SK-N-SH (cell line): ENCODE measurements around the gene SNAPC1.

Source experiments
- EP300 ChIP-seq, 2 experiments: IDR thresholded peaks; 2 replicates each; pipeline versions ENCODE4 v1.4.0 to v1.6.1; 2012; ENCODE audit warnings: borderline replicate concordance in 1 of 2, low read depth in 1 of 2, low read length in 1 of 2
- PBX3 ChIP-seq: IDR thresholded peaks from 2 replicates; pipeline ENCODE4; 2012
- USF1 ChIP-seq: IDR thresholded peaks from 2 replicates; pipeline ENCODE4 v1.4.0; 2012; ENCODE audit warnings: low read depth, borderline replicate concordance
- TF ChIP-seq, protein P1 (sequence below): IDR thresholded peaks from 2 replicates; pipeline ENCODE4 v1.4.0; 2012; ENCODE audit warnings: low read depth

DNA sequence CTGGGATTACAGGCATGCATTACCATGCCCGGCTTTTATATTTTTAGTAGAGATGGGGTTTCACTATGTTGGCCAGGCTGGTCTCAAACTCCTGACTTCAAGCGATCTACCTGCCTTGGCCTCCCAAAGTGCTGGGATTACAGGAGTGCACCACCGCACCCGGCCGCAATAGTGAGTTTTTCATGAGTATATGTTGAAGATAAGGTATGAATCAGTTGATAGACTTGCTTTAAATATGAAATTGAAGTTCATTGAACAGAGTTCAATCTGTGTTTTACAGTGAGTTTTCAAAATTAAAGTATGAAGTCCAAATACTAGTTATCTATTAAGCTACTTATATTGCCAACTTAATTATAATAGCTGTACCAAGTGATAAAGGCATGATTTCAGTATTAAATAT lies 35.1 kb downstream of the SNAPC1 start:
- TF ChIP-seq USF1 (no peak), EP300 (IDR thresholded peaks at IDR 0.05; ENCODE audit: borderline replicate concordance in 1 of 2, low read depth in 1 of 2, low read length in 1 of 2) (no peak), PBX3 (no peak)
- TF ChIP-seq, protein P1, sequence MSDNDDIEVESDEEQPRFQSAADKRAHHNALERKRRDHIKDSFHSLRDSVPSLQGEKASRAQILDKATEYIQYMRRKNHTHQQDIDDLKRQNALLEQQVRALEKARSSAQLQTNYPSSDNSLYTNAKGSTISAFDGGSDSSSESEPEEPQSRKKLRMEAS: no peak
